DOHH2 (cell line): ENCODE data around the gene RYR2.

ENCODE experiments used
- H3F3A ChIP-seq: fragments of 200-600 bp; sonication (generic), shearing (Covaris generic); 2 replicates; pipeline ENCODE4 v1.6.0; 2016; ENCODE audit warnings: antibody characterized with exemption, mild to moderate bottlenecking; ENCODE audit not compliant: control insufficient read depth, insufficient read depth
- H3K27ac ChIP-seq: fragments of 200-600 bp; sonication (generic); 2 replicates; pipeline ENCODE4 v1.5.1; 2014; ENCODE audit warnings: low read depth, mild to moderate bottlenecking, low read length, moderate library complexity
- H3K27me3 ChIP-seq: fragments of 200-600 bp; sonication (generic); 2 replicates; pipeline ENCODE4 v1.6.1; 2014; ENCODE audit warnings: mild to moderate bottlenecking, low read length, mixed read lengths; ENCODE audit not compliant: control insufficient read depth
- H3K36me3 ChIP-seq: fragments of 200-600 bp; sonication (generic); 2 replicates; pipeline ENCODE4 v1.6.1; 2014; ENCODE audit warnings: mild to moderate bottlenecking, low read length, moderate library complexity, mixed read lengths; ENCODE audit not compliant: control insufficient read depth
- H3K4me1 ChIP-seq: fragments of 200-600 bp; sonication (generic); 2 replicates; pipeline ENCODE4 v1.6.1; 2014; ENCODE audit warnings: mild to moderate bottlenecking, low read length, mixed read lengths; ENCODE audit not compliant: control insufficient read depth
- H3K4me2 ChIP-seq: fragments of 200-600 bp; sonication (generic); 2 replicates; pipeline ENCODE4 v1.6.0; 2014; ENCODE audit warnings: mild to moderate bottlenecking, low read length, moderate library complexity
- H3K4me3 ChIP-seq: fragments of 200-600 bp; sonication (generic); 2 replicates; pipeline ENCODE4 v1.5.1; 2014; ENCODE audit warnings: mild to moderate bottlenecking, low read length, mixed read lengths
- H3K79me2 ChIP-seq: fragments of 200-600 bp; sonication (generic); 2 replicates; pipeline ENCODE4 v1.6.1; 2014; ENCODE audit warnings: mild to moderate bottlenecking, low read length, mixed read lengths; ENCODE audit not compliant: control insufficient read depth
- H3K9me2 ChIP-seq: fragments of 200-600 bp; sonication (generic); replicated peaks from 2 replicates; pipeline ENCODE4 v1.6.1; 2014; ENCODE audit warnings: mild to moderate bottlenecking, low read length, mixed read lengths; ENCODE audit not compliant: control insufficient read depth
- H3K9me3 ChIP-seq: fragments of 200-600 bp; sonication (generic); 2 replicates; pipeline ENCODE4 v1.6.1; 2014; ENCODE audit warnings: antibody characterized with exemption, low read length, mixed read lengths; ENCODE audit not compliant: control insufficient read depth, insufficient read depth
- H4K20me1 ChIP-seq: fragments of 200-600 bp; sonication (generic); 2 replicates; pipeline ENCODE4 v1.6.0; 2014; ENCODE audit warnings: low read depth, mild to moderate bottlenecking, antibody characterized with exemption, low read length, moderate library complexity; ENCODE audit not compliant: control insufficient read depth, insufficient read depth
- EZH2phosphoT487 ChIP-seq: fragments of 200-600 bp; sonication (generic); IDR thresholded peaks from 2 replicates; pipeline ENCODE4 v1.6.1; 2017; ENCODE audit warnings: borderline replicate concordance, mild to moderate bottlenecking, antibody characterized with exemption, low read length, moderate library complexity, mixed read lengths
- TF ChIP-seq, protein P1 (sequence below): fragments of 200-600 bp; sonication (generic); IDR thresholded peaks from one replicate; pipeline ENCODE4 v1.5.1; 2014; ENCODE audit warnings: antibody characterized with exemption, mild to moderate bottlenecking, low read depth, low read length; ENCODE audit not compliant: poor library complexity, severe bottlenecking

Gene RYR2

GRCh38 chr1:237058470-237058869 is 16.5 kb downstream of the RYR2 start:
- Histone ChIP-seq H4K20me1 (no peaks in the 10 kb centered on the region), H3K9me3 (no peaks in the 10 kb centered on the region), H3K36me3 (no peaks in the 10 kb centered on the region), H3F3A (no peaks in the 10 kb centered on the region), H3K27ac (no peak overlapping the region), H3K4me2 (no peak overlapping the region), H3K79me2 (no peaks in the 10 kb centered on the region), H3K9me2 (no peaks in the 10 kb centered on the region), H3K27me3 (no peaks in the 10 kb centered on the region), H3K4me1 (no peaks in the 10 kb centered on the region), H3K4me3 (no peak overlapping the region)
- TF ChIP-seq, protein P1, sequence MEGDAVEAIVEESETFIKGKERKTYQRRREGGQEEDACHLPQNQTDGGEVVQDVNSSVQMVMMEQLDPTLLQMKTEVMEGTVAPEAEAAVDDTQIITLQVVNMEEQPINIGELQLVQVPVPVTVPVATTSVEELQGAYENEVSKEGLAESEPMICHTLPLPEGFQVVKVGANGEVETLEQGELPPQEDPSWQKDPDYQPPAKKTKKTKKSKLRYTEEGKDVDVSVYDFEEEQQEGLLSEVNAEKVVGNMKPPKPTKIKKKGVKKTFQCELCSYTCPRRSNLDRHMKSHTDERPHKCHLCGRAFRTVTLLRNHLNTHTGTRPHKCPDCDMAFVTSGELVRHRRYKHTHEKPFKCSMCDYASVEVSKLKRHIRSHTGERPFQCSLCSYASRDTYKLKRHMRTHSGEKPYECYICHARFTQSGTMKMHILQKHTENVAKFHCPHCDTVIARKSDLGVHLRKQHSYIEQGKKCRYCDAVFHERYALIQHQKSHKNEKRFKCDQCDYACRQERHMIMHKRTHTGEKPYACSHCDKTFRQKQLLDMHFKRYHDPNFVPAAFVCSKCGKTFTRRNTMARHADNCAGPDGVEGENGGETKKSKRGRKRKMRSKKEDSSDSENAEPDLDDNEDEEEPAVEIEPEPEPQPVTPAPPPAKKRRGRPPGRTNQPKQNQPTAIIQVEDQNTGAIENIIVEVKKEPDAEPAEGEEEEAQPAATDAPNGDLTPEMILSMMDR: no peak
- no peak for TF ChIP-seq EZH2phosphoT487

DNA sequence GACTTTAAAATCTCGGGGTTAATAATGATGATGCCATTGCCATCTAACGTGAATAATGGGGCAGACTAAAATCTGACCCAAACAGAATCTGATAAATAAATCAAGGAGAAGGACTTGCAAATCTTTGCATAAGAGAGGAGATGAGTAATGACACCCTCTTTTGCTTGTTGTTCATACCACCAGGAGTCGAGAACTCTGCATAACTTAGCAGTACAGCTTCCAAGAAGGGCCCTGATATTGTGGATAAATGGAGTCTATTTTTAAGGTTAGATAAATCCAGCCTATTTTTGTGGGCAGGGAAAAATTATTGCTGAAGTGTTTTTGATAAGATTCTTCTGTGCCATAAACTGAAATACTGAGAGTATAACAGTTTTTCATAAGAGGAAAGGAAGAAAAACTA is 17.3 kb downstream of the RYR2 start:
- no peak overlapping the region for H3K4me2 ChIP-seq
- TF ChIP-seq, protein P1: no peak
- no peak for TF ChIP-seq EZH2phosphoT487
- no peaks in the 10 kb centered on the region for H3K9me3 ChIP-seq
- no peaks in the 10 kb centered on the region for H3F3A ChIP-seq
- no peaks in the 10 kb centered on the region for H3K27me3 ChIP-seq
- no peaks in the 10 kb centered on the region for H3K79me2 ChIP-seq
- no peaks in the 10 kb centered on the region for H3K36me3 ChIP-seq
- no peak overlapping the region for H3K27ac ChIP-seq
- no peaks in the 10 kb centered on the region for H4K20me1 ChIP-seq
- no peak overlapping the region for H3K4me3 ChIP-seq
- H3K4me1 ChIP-seq: no peaks in the 10 kb centered on the region
- H3K9me2 ChIP-seq: no peaks in the 10 kb centered on the region

DNA sequence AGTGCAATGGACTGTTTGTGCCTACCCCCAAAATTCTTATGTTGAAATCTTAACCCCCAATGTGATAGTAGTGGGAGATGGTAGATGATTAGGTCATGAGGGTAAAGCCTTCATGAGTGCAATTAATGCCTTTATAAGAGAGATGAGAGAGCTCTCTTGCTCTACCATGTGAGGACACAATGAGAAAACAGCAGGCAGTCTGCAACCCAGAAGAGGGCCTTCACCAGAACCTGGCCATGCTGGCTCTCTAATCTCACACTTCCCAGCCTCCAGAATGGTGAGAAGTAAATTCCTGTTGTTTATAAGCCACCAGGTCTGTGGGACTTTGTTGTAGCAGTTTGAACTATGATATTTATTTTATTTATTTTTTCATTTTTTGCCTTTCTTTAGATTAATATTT is 21.0 kb downstream of the RYR2 start:
- H3K36me3 ChIP-seq: no peaks in the 10 kb centered on the region
- no peaks in the 10 kb centered on the region for H3K9me2 ChIP-seq
- no peaks in the 10 kb centered on the region for H3K79me2 ChIP-seq
- no peak overlapping the region for H3K4me3 ChIP-seq
- no peak overlapping the region for H3K27ac ChIP-seq
- H3K4me1 ChIP-seq: no peaks in the 10 kb centered on the region
- no peaks in the 10 kb centered on the region for H4K20me1 ChIP-seq
- H3K9me3 ChIP-seq: no peaks in the 10 kb centered on the region
- no peaks in the 10 kb centered on the region for H3K27me3 ChIP-seq
- TF ChIP-seq EZH2phosphoT487: no peak
- TF ChIP-seq, protein P1: no peak
- no peaks in the 10 kb centered on the region for H3F3A ChIP-seq
- no peak overlapping the region for H3K4me2 ChIP-seq

GRCh38 chr1:237065903-237066302 is 23.9 kb downstream of the RYR2 start:
- no peaks in the 10 kb centered on the region for H3K9me2 ChIP-seq
- no peaks in the 10 kb centered on the region for H3K79me2 ChIP-seq
- H3K27ac ChIP-seq: no peak overlapping the region
- H3K4me2 ChIP-seq: no peak overlapping the region
- H3K36me3 ChIP-seq: no peaks in the 10 kb centered on the region
- no peaks in the 10 kb centered on the region for H3K27me3 ChIP-seq
- H3K4me3 ChIP-seq: no peak overlapping the region
- no peaks in the 10 kb centered on the region for H3K9me3 ChIP-seq
- H3K4me1 ChIP-seq: no peaks in the 10 kb centered on the region
- TF ChIP-seq, protein P1: no peak
- no peak for TF ChIP-seq EZH2phosphoT487
- no peaks in the 10 kb centered on the region for H3F3A ChIP-seq
- H4K20me1 ChIP-seq: no peaks in the 10 kb centered on the region
